ENCODE results near the gene GNA14. TPM values are rescaled to one million over a fixed set of nuclear protein-coding genes. Genes with fewer than 3 reads are reported as not detected.
"Not testable (repeated sequence)": the region's sequence is repeated elsewhere in the genome, so short reads cannot be mapped to it uniquely, and the experiment has no call there.

The GNA14 gene
- polyA plus RNA-seq, 3 donors: 0.04 TPM; not detected in 2

- no CpG with 5 or more reads among the region's 1 CpG for WGBS (ENCODE audit: insufficient coverage)
- H3K4me1 ChIP-seq (ENCODE audit: control insufficient read depth in 1 of 2, insufficient read depth in 2 of 2, low read length in 2 of 2): no peaks in the 10 kb centered on the region
- H4K20me1 ChIP-seq (ENCODE audit: insufficient read depth, low read length): no peaks in the 10 kb centered on the region
- no peak overlapping the region for H3K4me3 ChIP-seq (replicated peaks in 1 of 3; ENCODE audit: low read depth in 2 of 3, low read length in 3 of 3)
- H3K9me3 ChIP-seq (replicated peaks in 1 of 2; ENCODE audit: control insufficient read depth in 1 of 2, insufficient read depth in 1 of 2, low read length in 2 of 2): no peaks in the 10 kb centered on the region
- no peak overlapping the region for H3K4me3 Mint-ChIP-seq
- H3K79me2 ChIP-seq (ENCODE audit: insufficient read depth, low read length): no peaks in the 10 kb centered on the region
- peaks cover 0 to 1% of the 10 kb centered on the region in 2 donors for H3K36me3 Mint-ChIP-seq
- intact Hi-C loops (cut with micrococcal nuclease): no loop called here
- H3K27ac ChIP-seq (ENCODE audit: low read depth in 1 of 2, low read length in 2 of 2): no peak overlapping the region
- peaks cover 0 to 2% (median 0%) of the 10 kb centered on the region in 3 donors for H3K27me3 Mint-ChIP-seq (ENCODE audit: low read depth in 3 of 3)
- H3K9me3 Mint-ChIP-seq: peaks cover 0 to 2% (median 0%) of the 10 kb centered on the region in 7 donors
- no peaks in the 10 kb centered on the region for H3K27me3 ChIP-seq (ENCODE audit: control insufficient read depth in 2 of 2, insufficient read depth in 2 of 2, low read length in 2 of 2)
- TF ChIP-seq, protein P1, sequence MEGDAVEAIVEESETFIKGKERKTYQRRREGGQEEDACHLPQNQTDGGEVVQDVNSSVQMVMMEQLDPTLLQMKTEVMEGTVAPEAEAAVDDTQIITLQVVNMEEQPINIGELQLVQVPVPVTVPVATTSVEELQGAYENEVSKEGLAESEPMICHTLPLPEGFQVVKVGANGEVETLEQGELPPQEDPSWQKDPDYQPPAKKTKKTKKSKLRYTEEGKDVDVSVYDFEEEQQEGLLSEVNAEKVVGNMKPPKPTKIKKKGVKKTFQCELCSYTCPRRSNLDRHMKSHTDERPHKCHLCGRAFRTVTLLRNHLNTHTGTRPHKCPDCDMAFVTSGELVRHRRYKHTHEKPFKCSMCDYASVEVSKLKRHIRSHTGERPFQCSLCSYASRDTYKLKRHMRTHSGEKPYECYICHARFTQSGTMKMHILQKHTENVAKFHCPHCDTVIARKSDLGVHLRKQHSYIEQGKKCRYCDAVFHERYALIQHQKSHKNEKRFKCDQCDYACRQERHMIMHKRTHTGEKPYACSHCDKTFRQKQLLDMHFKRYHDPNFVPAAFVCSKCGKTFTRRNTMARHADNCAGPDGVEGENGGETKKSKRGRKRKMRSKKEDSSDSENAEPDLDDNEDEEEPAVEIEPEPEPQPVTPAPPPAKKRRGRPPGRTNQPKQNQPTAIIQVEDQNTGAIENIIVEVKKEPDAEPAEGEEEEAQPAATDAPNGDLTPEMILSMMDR (IDR thresholded peaks at IDR 0.05): no peak
- no peak overlapping the region for H3K9ac ChIP-seq (ENCODE audit: insufficient read depth, low read length, poor library complexity, severe bottlenecking)
- H3K4me2 ChIP-seq (replicated peaks; ENCODE audit: extremely low read depth, low read length, poor library complexity, severe bottlenecking): no peak overlapping the region
- no peaks in the 10 kb centered on the region for H3K4me1 Mint-ChIP-seq
- no peaks in the 10 kb centered on the region for H3K36me3 ChIP-seq (replicated peaks in 1 of 2; ENCODE audit: control insufficient read depth in 1 of 2, insufficient read depth in 2 of 2, low read length in 2 of 2)
- no peak overlapping the region for H3K27ac Mint-ChIP-seq
- DNase-seq: no peak
- no peak overlapping the region for H2AFZ ChIP-seq (ENCODE audit: insufficient read depth, low read depth, low read length, poor library complexity, severe bottlenecking)
Measured at GRCh38 chr9:77399964-77400363, 248.2 kb downstream of the GNA14 start.

- H3K4me1 Mint-ChIP-seq; H3K4me2 ChIP-seq (replicated peaks; ENCODE audit: extremely low read depth, low read length, poor library complexity, severe bottlenecking); intact Hi-C loops (cut with micrococcal nuclease); DNase-seq; H3K27me3 ChIP-seq (ENCODE audit: control insufficient read depth in 2 of 2, insufficient read depth in 2 of 2, low read length in 2 of 2); H3K36me3 Mint-ChIP-seq; H3K9me3 ChIP-seq (replicated peaks in 1 of 2; ENCODE audit: control insufficient read depth in 1 of 2, insufficient read depth in 1 of 2, low read length in 2 of 2); H3K36me3 ChIP-seq (replicated peaks in 1 of 2; ENCODE audit: control insufficient read depth in 1 of 2, insufficient read depth in 2 of 2, low read length in 2 of 2); H2AFZ ChIP-seq (ENCODE audit: insufficient read depth, low read depth, low read length, poor library complexity, severe bottlenecking); H3K9me3 Mint-ChIP-seq; H3K4me3 ChIP-seq (replicated peaks in 1 of 3; ENCODE audit: low read depth in 2 of 3, low read length in 3 of 3); H3K9ac ChIP-seq (ENCODE audit: insufficient read depth, low read length, poor library complexity, severe bottlenecking); H3K27ac ChIP-seq (ENCODE audit: low read depth in 1 of 2, low read length in 2 of 2); H3K27me3 Mint-ChIP-seq (ENCODE audit: low read depth in 3 of 3); H3K4me1 ChIP-seq (ENCODE audit: control insufficient read depth in 1 of 2, insufficient read depth in 2 of 2, low read length in 2 of 2); H3K4me3 Mint-ChIP-seq; H3K79me2 ChIP-seq (ENCODE audit: insufficient read depth, low read length); H3K27ac Mint-ChIP-seq; H4K20me1 ChIP-seq (ENCODE audit: insufficient read depth, low read length): not testable (repeated sequence)
- WGBS (ENCODE audit: insufficient coverage): no CpG with 5 or more reads among the region's 9 CpGs
Measured at GRCh38 chr9:77398581-77398980, 249.5 kb downstream of the GNA14 start.
